Transverse colon (tissue), 4 donors: Measurements from ENCODE around the gene RAD51AP1. TPM values are rescaled to one million over a fixed set of nuclear protein-coding genes. Genes with fewer than 3 reads are reported as not detected.

ENCODE experiments used
- DNase-seq: peaks from one replicate; pipeline ENCODE4 v3.0.0-alpha.2; 2019
- H3K27ac ChIP-seq, 4 donors: fragments of 200-600 bp; sonication (generic); 2 replicates each; pipeline ENCODE4 v1.5.1; 2016 to 2018; ENCODE audit warnings: inconsistent platforms in 4 of 4
- H3K27me3 ChIP-seq: fragments of 200-600 bp; sonication (generic); 2 replicates; pipeline ENCODE4 v1.5.1; 2017; ENCODE audit warnings: inconsistent platforms
- H3K36me3 ChIP-seq, 4 donors: fragments of 200-600 bp; sonication (generic); 2 replicates each; pipeline ENCODE4 v1.5.1; 2017 to 2019; ENCODE audit warnings: inconsistent platforms in 4 of 4
- H3K4me1 ChIP-seq, 4 donors: fragments of 200-600 bp; sonication (generic); 2 replicates each; pipeline ENCODE4 v1.5.1; 2017 to 2020; ENCODE audit warnings: inconsistent platforms in 4 of 4
- H3K4me3 ChIP-seq, 4 donors: fragments of 200-600 bp; sonication (generic); 1 replicate in 1 of 4; 2 replicates in 3 of 4; pipeline versions ENCODE4 v1.5.1 to v1.6.1; 2017 to 2019; ENCODE audit warnings: inconsistent platforms in 4 of 4
- H3K9me3 ChIP-seq, 2 donors: fragments of 200-600 bp; sonication (generic); 2 replicates each; pipeline ENCODE4 v1.5.1; 2017 to 2019; ENCODE audit warnings: inconsistent platforms in 2 of 2
- EP300 ChIP-seq: sonication (generic); formaldehyde crosslinking; IDR thresholded peaks from one replicate; pipeline ENCODE4 v1.6.1; 2017; ENCODE audit warnings: antibody characterized with exemption, low read depth
- POLR2A ChIP-seq: fragments of 450-650 bp; IDR thresholded peaks from one replicate; pipeline ENCODE4 v1.6.1; 2016; ENCODE audit warnings: antibody characterized with exemption, mild to moderate bottlenecking, moderate library complexity
- POLR2AphosphoS5 ChIP-seq, 3 donors: sonication (generic); formaldehyde crosslinking; IDR thresholded peaks; one replicate each; pipeline ENCODE4 v1.6.1; 2016; ENCODE audit warnings: antibody characterized with exemption in 3 of 3
- WGBS, 2 donors: methylation state at CpG; one replicate each; pipeline ENCODE4 v1.1.5; 2018; ENCODE audit warnings: low coverage in 1 of 2; 5-methylcytosine and 5-hydroxymethylcytosine counted together
- in situ Hi-C, 4 donors: fragments of 200-750 bp; cut with MboI; loops; one replicate each; pipeline versions ENCODE4 v1.15.0 to v1.15.1; 2017; ENCODE audit warnings: low sequenced_read_pairs in 3 of 4, low pct_ligation_motif_present in 1 of 4, low pct_unique_long_range_greater_than_20kb in 1 of 4
- intact Hi-C: fragments of 100-400 bp; cut with DNase I; formaldehyde crosslinking; loops from one replicate; pipeline ENCODE4 v1.15.1; 2023; ENCODE audit warnings: low total_unique reads
- total RNA-seq, 4 donors: library from RNA; depleted of rRNA; stranded (reverse); fragments of >200 nt; gene quantifications; one replicate each; pipeline ENCODE4 v1.1.0, GENCODE V29; 2016
- TF ChIP-seq, protein P1 (sequence below), 5 experiments: fragments of 200-600 bp in 3 of 5; fragments of 450-650 bp in 2 of 5; sonication (generic) in 3 of 5; IDR thresholded peaks; 1 replicate in 2 of 5; 2 replicates in 3 of 5; pipeline ENCODE4 v1.5.1; 2016 to 2017; ENCODE audit warnings: antibody characterized with exemption in 5 of 5, inconsistent platforms in 3 of 5, mild to moderate bottlenecking in 2 of 5, moderate library complexity in 1 of 5

The RAD51AP1 gene
- total RNA-seq, 4 donors from 2014 or later, result 1.9 to 2.7 (median 2.4) TPM; not detected in 1

DNA sequence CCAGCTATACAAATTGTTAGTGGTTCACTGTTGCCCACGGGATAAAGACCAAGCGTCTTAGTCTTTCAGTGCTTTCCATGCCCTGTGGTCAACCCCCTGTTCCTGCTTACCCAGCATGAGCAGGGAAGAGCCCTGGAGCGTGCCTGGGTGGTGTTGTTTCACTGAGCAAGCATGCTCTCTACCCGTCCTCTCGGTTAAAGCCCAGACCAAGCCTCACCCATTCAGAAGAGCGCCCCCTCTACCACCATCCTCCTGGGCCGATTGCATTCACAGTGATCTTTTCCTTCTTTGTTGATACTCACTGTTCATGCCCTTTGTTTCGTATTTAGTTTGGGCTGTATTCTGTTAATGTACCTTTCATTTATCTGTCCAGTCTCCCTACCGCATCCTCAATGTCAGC, 48.4 kb downstream of the RAD51AP1 start:
- intact Hi-C loops (no loop called here), in situ Hi-C loops (loop anchor here in 3 of 4 donors (25.0 kb wide), 1 partner anchor 175 kb away; no protein-coding TSS in a partner anchor)
- Histone ChIP-seq H3K36me3 (no peaks in the 10 kb centered on the region), H3K27me3 (no peaks in the 10 kb centered on the region), H3K4me1 (peaks cover 0 to 4% (median 0%) of the 10 kb centered on the region in 4 donors), H3K9me3 (no peaks in the 10 kb centered on the region), H3K4me3 (no peak overlapping the region), H3K27ac (no peak overlapping the region)
- 73 to 76% methylated on average over 7 to 9 of the region's 9 CpGs for WGBS, 2 donors
- TF ChIP-seq POLR2AphosphoS5 (IDR thresholded peaks at IDR 0.05), result no peak
- TF ChIP-seq, protein P1, sequence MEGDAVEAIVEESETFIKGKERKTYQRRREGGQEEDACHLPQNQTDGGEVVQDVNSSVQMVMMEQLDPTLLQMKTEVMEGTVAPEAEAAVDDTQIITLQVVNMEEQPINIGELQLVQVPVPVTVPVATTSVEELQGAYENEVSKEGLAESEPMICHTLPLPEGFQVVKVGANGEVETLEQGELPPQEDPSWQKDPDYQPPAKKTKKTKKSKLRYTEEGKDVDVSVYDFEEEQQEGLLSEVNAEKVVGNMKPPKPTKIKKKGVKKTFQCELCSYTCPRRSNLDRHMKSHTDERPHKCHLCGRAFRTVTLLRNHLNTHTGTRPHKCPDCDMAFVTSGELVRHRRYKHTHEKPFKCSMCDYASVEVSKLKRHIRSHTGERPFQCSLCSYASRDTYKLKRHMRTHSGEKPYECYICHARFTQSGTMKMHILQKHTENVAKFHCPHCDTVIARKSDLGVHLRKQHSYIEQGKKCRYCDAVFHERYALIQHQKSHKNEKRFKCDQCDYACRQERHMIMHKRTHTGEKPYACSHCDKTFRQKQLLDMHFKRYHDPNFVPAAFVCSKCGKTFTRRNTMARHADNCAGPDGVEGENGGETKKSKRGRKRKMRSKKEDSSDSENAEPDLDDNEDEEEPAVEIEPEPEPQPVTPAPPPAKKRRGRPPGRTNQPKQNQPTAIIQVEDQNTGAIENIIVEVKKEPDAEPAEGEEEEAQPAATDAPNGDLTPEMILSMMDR (IDR thresholded peaks at IDR 0.05), result no peak
- TF ChIP-seq POLR2A, result no peak
- no peak for TF ChIP-seq EP300
- no peak for DNase-seq

GRCh38 chr12:4588916-4589315, 50.2 kb downstream of the RAD51AP1 start:
- in situ Hi-C loops (loop anchor here in 3 of 4 donors (25.0 kb wide), 1 partner anchor 173 kb away; no protein-coding TSS in a partner anchor), intact Hi-C loops (no loop called here)
- peaks cover 0 to 4% (median 0%) of the 10 kb centered on the region in 4 donors for H3K4me1 ChIP-seq
- no peaks in the 10 kb centered on the region for H3K9me3 ChIP-seq
- DNase-seq, result no peak
- TF ChIP-seq, protein P1 (IDR thresholded peaks at IDR 0.05), result no peak
- TF ChIP-seq POLR2A (no peak), POLR2AphosphoS5 (IDR thresholded peaks at IDR 0.05) (no peak), EP300 (no peak)
- no peak overlapping the region for H3K4me3 ChIP-seq
- no peaks in the 10 kb centered on the region for H3K36me3 ChIP-seq
- WGBS, 2 donors, result 91 to 100% methylated on average over 3 of the region's 3 CpGs
- no peaks in the 10 kb centered on the region for H3K27me3 ChIP-seq
- no peak overlapping the region for H3K27ac ChIP-seq

GRCh38 chr12:4589941-4590340, 51.3 kb downstream of the RAD51AP1 start:
- TF ChIP-seq POLR2AphosphoS5 (IDR thresholded peaks at IDR 0.05), result no peak
- TF ChIP-seq, protein P1 (IDR thresholded peaks at IDR 0.05), result no peak
- no peak overlapping the region for H3K4me3 ChIP-seq
- intact Hi-C loops (no loop called here), in situ Hi-C loops (loop anchor here in 3 of 4 donors (25.0 kb wide), 1 partner anchor 172 kb away; no protein-coding TSS in a partner anchor)
- H3K27ac ChIP-seq, result no peak overlapping the region
- no peak for DNase-seq
- no peaks in the 10 kb centered on the region for H3K9me3 ChIP-seq
- 58 to 82% methylated on average over 2 of the region's 2 CpGs for WGBS, 2 donors
- peaks cover 0 to 4% (median 0%) of the 10 kb centered on the region in 4 donors for H3K4me1 ChIP-seq
- H3K36me3 ChIP-seq, result no peaks in the 10 kb centered on the region
- H3K27me3 ChIP-seq, result no peaks in the 10 kb centered on the region

DNA sequence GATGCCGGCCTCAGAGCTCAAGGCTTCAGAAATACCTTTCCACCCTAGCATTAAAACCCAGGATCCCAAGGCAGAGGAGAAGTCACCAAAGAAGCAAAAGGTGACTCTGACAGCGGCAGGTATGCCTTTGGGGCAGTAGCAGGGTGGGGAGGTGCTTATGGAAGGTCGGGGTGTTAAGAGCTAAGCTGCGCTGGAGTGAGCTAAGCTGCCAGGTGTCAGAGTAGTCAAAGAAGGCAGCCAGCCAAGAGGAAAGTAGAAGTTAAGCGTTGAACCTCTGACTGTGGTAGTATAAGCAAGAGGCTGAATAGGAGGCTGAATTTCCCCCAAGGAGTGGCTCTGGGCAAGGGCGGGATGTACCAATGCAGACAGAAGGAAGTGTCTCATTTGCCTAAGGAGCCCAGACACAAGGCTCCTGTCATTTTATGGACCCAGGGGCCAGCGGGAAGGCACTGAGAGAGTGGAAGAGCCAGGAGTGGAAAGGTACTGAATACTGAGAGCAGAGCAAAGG, 52.5 kb downstream of the RAD51AP1 start:
- Histone ChIP-seq H3K9me3 (no peaks in the 10 kb centered on the region), H3K27ac (peak overlapping the region in 1 of 4 donors; percentile 68), H3K36me3 (no peaks in the 10 kb centered on the region), H3K27me3 (no peaks in the 10 kb centered on the region), H3K4me1 (peaks cover 0 to 4% (median 0%) of the 10 kb centered on the region in 4 donors), H3K4me3 (no peak overlapping the region)
- DNase-seq, result peak; percentile 20
- WGBS, 2 donors, result 39 to 43% methylated on average over 3 to 7 of the region's 7 CpGs
- intact Hi-C loops (no loop called here), in situ Hi-C loops (loop anchor here in 3 of 4 donors (25.0 kb wide), 1 partner anchor 171 kb away; no protein-coding TSS in a partner anchor)
- TF ChIP-seq, protein P1 (IDR thresholded peaks at IDR 0.05), result no peak
- TF ChIP-seq POLR2A (no peak), POLR2AphosphoS5 (IDR thresholded peaks at IDR 0.05) (no peak), EP300 (no peak)
